GM12865 (cell line): ENCODE results near the gene GSTA1.
"Not testable (repeated sequence)": the region's sequence is repeated elsewhere in the genome, so short reads cannot be mapped to it uniquely, and the experiment has no call there.

Experiments used
- DNase-seq: peaks from one replicate; pipeline ENCODE4 v3.0.0; 2010; ENCODE audit warnings: low read depth
- H3K4me3 ChIP-seq: 2 replicates; pipeline ENCODE4 v1.5.1; 2011; ENCODE audit warnings: mild to moderate bottlenecking, low read depth, low read length, control low read depth
- TF ChIP-seq, protein P1 (sequence below): IDR thresholded peaks from 2 replicates; pipeline ENCODE4 v1.5.1; 2011; ENCODE audit warnings: low read length, control low read depth, low read depth, inconsistent platforms; ENCODE audit not compliant: insufficient read depth; ENCODE audit errors: missing control alignments

GSTA1 gene

DNA sequence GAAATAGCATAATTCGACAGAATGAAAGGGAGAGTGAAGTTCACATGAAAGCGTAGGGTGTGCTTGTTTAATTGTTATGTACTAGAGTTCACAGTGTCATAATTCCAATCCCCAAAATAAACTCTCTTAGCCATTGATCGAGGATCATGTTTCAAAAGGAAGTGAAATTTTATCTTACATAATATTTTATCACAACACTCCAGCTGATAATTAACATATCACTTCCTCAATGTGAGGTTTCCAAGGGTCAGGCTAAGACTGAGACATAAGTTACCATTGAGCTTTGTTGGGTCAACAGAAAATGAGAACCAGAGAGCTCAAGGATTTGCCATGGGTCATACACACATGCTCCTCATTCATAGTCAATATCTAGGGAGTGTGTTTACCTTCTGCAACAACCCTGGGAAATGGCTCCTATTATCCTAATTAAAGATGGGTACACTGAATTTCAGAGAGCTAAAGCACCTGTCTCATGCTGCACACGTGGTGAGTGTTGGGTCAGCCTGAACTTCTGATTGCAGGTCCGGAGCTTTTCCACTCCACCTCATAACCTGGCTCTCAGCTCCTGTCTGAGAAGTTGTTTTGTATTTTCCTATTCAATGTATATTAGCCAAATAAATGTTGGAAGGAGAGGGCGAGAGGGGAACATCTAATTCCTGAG lies 43.4 kb downstream of the GSTA1 start:
- no peak overlapping the region for H3K4me3 ChIP-seq
- TF ChIP-seq, protein P1, sequence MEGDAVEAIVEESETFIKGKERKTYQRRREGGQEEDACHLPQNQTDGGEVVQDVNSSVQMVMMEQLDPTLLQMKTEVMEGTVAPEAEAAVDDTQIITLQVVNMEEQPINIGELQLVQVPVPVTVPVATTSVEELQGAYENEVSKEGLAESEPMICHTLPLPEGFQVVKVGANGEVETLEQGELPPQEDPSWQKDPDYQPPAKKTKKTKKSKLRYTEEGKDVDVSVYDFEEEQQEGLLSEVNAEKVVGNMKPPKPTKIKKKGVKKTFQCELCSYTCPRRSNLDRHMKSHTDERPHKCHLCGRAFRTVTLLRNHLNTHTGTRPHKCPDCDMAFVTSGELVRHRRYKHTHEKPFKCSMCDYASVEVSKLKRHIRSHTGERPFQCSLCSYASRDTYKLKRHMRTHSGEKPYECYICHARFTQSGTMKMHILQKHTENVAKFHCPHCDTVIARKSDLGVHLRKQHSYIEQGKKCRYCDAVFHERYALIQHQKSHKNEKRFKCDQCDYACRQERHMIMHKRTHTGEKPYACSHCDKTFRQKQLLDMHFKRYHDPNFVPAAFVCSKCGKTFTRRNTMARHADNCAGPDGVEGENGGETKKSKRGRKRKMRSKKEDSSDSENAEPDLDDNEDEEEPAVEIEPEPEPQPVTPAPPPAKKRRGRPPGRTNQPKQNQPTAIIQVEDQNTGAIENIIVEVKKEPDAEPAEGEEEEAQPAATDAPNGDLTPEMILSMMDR = no peak
- DNase-seq = no peak

DNA sequence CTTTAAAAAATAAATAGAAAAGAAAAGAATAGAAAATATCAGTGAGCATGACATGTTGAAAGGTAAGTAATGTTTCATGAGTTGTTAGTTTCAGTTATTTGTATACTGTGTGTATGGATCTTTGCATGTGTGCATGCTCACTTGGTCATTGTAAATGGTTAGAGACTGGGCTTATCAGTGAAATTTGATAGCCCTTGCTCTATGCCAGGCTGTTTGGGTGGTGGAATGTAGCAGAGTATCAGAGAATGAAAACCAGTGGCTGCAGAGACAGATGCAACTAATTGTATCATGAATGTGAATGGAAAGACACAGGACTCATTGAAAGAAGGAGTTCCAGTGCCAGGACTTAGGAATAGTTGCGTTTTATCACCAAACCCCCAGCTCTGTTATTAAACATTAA lies 44.5 kb downstream of the GSTA1 start:
- H3K4me3 ChIP-seq = no peak overlapping the region
- TF ChIP-seq, protein P1 = no peak
- no peak for DNase-seq

DNA sequence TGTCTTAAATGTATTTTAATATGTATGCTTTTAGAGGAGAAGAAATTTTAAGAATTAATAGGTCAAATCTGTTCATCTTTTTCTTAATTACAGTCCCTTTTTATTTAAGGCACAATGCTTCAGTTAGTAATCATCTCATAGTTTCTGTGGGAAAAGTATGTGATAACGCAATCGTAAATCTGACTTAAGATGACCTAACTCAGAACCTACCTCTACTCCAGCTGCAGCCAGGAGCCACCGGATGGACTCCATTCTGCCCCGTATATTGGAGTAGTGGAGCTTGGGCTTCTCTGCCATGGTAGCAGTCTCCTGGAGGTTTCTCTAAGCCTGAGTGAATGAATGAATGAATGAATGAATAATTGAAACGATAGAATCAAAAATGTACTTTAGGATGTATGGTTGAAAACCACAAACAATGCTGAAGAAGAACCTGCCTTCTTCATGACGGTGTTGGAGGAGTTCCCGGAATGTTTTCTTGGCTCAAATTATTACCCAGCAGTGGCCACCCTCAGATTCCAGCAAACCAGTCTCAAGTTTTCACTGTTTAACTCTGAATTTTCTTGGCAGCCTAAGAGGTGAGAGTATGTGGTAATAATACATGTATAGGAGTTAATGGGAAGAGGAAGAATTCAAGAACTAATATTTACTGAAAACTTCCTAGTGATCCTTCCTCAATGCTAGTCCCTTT lies 45.8 kb downstream of the GSTA1 start:
- not testable (repeated sequence) for H3K4me3 ChIP-seq, DNase-seq

DNA sequence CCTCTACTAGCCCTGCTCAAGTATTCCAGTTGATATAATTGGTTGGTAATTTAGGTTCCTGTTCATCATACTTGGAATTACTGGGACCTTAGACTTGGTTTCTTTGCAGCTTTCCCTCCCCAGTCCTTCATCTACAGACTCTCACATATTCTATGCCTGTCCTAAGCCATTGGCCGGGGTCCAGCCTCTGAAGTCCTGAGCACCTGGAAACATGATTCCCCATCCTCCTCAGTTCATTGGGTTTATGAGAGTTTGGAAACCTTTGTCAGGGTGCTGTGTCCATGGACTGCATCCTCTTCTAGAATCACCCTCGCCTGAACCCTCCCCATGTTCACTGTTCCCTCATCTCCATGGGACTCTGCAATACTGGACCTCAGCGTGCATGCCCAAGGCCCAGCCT lies 49.2 kb downstream of the GSTA1 start:
- TF ChIP-seq, protein P1 = no peak
- no peak for DNase-seq
- no peak overlapping the region for H3K4me3 ChIP-seq

DNA sequence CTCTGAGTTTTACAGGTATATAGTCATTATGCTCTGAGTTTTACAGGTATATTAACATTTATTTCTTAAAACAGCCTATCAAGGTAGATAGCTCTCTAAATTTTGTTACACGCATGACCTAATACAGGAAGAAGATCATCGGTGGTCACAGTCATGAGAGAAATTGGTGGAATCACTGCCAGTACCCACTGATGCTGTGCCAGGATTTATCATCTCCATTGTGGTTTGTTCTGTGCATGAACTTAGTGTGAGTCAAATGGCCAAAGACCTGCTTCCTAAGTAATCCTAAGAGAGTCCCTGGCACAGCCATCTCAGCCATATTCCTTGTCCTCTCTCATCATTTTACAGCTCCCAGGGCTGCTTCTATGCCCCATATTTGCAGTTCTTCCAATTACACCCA lies 50.5 kb downstream of the GSTA1 start:
- not testable (repeated sequence) for H3K4me3 ChIP-seq, DNase-seq

DNA sequence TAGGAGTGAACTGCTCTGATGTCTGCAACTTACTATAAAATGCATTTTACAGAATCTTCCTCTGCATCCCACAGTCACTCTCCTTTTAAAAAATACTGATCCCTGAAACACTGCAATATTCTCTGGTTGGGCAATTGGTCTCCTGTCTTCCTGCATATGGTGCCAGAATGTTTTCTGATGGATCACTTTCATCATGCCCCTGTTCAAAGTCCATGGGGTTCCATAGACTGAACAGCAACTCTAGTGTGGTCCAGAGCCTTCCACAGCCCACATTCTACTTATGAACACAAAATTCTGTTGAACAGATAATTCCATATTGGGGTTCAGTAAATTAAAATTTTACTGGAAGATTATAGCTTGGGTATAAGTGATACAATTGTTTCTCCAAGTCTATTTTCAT lies 51.3 kb downstream of the GSTA1 start:
- DNase-seq = no peak
- TF ChIP-seq, protein P1 = no peak
- H3K4me3 ChIP-seq = no peak overlapping the region

DNA sequence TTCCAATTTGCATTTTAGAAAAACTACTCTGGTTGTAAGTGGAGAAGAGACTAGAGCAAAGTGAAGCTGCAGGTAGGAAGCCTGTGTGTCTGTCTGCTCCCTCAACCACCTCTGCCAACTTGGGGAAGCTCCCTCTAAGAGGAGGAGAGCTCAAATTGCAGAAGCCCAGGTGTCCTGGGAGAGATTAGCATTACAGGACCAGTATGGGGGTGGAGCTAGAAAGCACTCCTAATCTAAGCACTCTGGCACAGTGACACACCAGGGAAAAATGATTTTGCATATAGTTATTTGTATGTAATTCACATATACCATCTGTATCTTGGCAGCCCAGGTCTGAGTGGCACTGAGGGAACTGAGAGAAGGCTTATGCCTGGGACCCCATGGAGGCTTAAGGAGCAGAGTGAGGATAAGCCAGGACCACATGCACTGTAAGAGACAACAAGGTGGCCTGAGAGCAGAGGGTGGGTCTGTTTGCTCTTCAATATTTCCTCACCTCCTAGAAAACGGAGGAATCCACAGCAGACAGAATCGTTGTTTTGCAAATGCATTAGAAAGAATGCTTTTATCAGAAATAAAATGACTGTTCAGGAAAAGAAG lies 54.0 kb downstream of the GSTA1 start:
- TF ChIP-seq, protein P1 = no peak
- no peak overlapping the region for H3K4me3 ChIP-seq
- no peak for DNase-seq

DNA sequence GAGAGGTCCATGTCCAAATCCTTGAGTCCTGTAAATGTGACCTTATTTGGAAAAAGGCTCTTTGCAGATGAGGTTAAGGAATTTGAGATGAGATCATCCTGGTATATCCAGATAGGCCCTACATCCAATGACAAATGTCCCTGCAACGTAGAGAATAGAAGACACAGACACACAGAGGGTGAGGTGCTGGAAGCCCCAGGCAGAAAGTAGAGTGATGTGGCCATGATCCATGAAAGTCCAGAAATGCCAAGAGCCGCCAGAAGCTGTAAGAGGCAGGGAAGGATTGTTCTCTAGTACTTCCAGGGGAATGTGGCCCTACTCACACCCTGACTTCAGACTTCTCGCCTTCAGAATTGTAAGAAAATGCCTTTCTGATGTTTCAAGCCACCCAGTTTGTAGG lies 56.3 kb downstream of the GSTA1 start:
- DNase-seq, H3K4me3 ChIP-seq: not testable (repeated sequence)
